Activated CD4-positive, alpha-beta T cell treated with anti-CD3 and anti-CD28 coated beads, Interleukin-2, amount 50 U/mL, for 16 hours (primary cell): ENCODE data around the gene RPTOR.

Experiments
- DNase-seq: peaks from one replicate; pipeline ENCODE4 v3.0.0-alpha.2; 2020

Gene RPTOR

DNA sequence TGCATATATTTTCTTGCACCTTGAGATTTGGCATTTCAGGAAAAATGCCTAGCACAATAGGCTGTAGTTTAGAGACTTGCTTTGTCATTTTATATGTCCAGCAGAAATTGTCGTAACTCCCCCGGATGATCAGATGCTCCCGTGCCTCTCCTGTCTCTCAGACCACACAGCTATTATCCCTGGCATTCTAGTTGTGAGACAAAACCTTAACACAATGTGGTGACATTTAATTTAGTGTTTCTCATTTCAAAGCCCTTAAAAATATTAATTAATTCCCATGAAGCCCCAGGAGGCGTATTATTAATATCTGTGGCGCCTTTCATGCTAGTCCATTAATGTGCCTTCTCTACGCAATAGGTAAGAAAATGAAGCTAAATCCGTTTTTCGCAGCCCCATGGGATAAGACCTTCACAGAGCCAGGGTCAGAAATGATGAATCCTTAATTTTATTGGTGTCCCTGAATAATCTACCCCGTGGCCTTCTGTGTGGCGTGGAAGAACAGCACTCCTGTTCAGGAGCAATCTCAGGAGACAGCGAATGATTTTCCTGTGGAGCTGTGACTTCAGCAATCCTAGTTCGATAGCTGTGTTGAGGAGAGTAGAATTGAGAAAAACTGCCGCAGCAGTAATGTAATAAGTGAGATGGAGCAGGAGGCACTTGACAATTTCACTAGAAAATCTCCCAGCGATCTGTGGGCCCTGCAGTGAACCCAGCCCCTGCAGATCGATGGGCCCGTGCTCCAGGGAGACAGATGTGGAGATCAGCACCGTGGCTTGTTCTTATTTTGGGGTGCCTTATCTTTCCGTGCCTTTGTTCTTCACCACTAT, 157.9 kb downstream of the RPTOR start:
- no peak for DNase-seq

DNA sequence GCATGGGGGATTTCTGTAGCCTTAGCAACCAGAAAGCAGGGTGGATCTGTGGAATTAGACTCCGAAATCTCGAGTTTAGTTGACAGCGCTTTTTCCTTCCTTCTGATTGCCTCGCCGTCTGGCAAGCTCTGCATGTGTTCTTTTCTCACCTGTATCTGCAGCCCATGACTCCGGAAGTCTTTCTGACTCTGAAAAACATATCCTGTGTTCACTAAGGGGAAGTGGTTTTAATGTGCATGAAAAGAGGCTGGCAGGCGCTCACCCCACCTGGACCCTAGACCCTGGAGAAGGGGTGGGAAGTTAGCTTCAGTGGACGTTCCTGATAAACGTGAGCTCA, 158.5 kb downstream of the RPTOR start:
- peak; percentile 60 for DNase-seq

DNA sequence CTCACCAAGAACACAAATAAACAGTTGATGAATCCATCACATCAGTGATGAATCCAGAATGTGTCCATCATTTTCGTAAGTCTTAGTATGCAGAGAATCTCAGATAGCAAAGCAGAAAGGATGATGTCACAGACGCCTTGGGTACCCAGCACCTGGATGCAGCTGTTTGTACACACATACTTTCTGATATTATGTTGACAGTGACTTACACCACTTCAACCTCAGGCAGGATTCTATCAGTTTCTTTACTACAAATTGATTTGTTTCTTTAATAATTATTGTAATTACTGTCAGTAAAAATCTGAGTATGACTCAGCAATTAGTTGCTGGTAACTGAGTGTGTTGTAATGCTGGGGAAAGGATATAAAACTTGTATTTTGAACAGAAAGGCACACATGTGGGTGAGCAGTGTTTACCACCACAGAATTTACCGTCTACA, 159.8 kb downstream of the RPTOR start:
- DNase-seq: peak; percentile 12

DNA sequence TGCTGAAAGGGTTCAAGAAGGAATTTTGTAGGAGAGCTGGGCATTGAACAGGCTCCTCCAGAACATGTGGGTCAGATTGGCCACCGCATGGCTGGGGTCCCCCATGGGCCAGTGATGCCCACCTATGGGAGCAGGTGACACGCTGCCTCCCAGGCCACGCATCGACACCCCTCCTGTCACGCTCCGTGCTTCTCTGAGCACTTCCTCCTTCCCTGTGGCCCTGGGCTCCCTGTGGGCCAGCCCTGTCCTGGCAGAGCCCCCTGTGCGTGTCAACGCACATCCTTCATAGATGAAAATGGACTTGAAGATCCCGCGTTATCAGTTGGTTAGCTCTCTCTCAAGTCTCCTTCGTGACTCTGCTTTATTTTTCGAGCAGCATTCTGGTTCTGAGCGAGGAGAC, 160.3 kb downstream of the RPTOR start:
- DNase-seq: no peak

DNA sequence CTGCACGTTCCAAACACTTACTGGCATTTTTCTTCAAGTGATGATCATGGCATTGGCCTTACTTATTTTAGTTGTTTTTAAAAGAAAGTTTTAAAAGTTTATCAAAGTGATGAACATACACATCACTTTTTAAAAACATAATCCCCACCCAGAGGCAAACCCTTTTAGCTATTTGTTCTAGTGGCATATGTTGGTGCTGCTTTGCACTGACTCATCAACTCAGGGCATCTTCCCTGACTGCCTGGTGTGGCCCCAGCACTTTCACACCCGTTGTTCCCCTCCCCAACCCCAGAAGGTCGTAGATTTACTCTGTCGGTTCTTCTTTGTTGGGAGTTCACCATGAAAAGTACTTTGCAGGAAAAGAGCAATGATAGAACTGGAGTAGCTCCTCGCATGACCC, 161.3 kb downstream of the RPTOR start:
- no peak for DNase-seq

DNA sequence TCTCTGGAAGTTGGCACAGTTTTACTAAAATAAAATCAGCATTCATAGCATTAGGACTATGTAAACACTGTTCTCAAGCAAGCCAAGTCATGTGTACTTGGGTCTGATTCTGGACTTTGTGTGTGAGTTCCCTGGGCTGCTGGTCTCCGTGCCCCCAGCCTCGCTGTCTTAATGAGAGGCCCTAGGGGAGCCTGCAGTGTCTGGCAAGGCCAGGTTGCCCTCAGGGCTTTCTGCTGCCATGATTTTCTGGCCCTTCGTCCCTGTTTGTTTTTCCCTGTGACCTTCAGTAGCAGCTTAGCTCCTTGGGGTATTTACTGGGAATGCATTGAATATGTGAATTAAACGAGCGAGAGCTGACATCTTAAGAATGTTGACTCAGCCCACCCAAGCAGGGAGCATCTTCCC, 161.8 kb downstream of the RPTOR start:
- no peak for DNase-seq

DNA sequence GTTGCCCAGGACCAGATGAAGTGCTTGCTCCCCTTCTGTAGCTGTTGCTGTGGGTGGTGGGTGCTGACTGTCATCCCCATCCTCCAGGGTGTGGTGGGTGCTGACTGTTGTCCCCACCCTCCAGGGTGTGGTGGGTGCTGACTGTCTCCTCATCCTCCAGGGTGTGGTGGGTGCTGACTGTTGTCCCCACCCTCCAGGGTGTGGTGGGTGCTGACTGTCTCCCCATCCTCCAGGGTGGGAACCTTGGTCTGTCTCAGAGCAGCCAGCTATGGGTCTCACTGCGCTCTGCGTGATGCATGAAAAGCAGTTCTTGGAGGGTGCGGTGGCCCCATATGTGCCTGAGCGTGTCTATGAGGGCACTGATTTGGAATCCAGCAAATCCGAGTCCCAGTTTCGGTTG, 163.8 kb downstream of the RPTOR start:
- no peak for DNase-seq

DNA sequence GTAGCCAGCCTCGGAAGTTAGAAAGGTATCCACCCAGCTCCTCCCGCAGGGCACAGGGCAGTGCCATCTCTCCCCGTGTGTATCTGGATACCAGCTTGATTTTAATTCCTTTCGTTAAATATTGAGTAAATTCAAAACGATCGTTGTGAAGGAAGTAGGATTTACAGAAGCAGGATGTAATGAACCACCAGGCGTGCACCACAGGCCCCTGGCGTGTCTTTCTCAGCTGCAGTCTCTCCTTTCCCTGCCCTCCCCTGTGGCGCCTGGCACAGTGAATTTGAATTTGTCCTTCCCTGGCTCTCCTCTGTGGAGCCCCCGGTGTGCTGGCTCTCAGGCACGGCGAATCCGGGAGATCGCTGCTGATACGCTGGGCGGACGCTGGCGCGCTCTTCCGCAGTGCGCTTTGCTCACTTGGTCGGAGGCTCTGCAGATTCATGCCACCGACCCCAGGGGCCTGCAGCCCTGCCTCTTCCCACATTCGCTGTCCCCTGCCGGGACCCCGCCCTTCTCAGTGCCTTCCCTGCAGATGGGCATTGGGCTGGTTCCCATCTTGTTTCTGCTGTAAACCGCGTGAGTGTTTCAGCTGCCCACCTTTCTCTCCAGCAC, 164.6 kb downstream of the RPTOR start:
- DNase-seq: no peak

DNA sequence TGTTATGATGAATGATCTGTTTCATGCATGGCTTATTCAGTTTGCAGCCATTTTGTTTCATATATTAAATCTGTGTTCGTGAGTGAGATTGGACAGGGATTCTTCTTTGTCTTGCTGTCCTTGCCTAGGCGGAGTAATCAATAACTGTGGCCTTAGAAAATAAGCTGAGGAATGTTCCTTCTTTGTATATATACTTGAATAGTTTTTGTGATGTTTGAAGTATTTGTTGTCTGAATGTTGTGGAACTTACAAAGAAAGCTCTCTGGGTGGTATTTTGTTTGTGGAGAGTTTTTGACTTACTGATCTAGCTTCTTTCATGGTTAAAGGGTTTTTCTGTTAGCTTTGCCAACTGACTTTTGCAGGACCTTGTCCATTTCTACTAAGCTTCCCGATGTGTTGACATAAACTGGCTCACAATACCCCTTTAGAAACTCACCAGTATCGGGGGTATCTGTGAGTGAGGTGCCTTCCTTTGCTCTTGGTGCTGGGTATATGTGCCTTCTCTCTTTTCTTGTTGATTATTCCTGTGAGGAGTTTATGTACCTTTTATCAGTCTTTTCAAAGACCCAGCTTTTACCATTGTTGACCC, 166.2 kb downstream of the RPTOR start:
- no peak for DNase-seq

DNA sequence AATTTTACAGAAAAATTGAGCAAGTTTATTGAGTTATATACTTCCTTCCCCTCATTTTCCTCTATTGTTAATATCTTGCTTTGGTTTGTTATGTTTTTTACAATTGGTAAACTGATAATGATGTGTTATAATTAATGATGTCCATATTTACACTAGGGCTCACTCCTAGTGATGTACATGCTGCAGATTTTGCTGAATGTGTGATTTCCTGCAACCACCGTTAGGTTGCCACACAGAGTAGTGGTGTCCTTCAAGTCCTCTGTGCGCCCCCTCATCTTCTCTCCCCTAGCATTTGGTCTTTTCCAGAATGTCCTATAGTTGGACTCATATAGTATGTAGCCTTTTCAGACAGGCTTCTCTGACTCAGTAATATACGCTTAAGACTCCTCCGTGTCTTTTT, 167.5 kb downstream of the RPTOR start:
- DNase-seq: no peak

DNA sequence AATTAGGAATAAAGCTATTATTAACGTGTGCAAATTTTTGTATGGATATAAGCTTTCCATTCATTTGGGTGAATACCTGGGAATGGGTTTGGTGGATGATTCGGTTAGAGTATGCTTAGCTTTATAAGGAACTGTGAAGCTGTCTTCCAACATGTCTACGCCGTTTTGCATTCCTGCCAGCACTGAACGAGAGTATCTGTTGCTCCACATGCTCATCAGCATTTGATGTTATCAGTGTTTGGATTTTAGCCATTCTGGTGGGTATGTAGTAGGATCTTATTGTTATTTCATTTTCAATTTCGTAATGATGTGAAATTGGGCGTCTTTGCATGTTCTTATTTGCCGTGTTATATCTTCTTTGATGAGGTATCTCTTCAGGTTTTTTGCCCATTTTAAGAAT, 168.0 kb downstream of the RPTOR start:
- no peak for DNase-seq

DNA sequence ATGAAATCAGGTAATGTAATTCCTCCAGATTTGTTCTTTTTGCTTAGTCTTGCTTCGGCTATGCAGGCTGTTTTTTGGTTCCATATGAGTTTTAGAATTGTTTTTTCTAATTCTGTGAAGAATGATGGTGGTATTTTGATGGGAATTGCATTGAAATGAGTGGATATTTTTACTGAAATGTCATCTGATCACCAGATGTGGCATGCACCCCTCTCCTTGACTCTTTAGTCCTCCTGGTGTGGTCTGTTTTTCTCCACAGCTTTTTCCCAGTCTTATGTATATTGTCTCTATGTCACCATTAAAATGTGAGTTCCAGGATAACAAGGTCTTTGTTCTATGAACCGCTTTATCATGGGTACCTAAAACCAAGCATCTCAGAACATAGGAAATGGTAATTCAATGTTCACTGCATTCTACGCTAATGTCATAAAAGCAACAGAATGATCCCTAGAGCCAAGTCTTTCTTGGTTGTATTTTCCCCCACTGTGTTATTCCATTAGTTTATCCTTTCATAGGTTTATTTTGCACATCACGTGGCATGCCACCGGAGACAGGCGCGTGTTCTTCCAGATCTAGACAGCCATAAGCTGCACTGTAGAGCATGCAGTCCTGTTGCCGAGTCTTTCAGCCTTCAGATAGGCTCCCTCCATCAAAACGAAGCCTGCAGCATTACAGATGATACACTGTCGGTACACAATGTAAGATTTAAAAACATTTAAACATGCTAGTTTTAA, 172.5 kb downstream of the RPTOR start:
- no peak for DNase-seq

DNA sequence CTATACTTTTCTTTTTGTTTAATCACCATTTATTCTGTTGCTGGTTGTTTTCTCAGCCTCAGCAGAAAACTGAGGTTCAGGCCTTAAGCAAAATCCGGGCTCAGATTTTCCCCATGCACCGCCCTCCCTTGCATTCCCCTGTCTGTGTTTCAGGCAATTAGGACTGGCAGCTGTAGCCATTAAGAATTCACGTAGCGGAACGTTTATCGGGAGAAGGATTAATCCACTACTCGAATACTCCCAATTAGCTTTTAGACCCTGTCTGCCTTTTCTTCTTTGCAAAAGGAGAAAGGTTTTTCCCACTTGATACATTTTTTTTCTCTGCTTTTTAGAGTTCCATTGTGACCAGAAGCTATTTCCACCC, 173.1 kb downstream of the RPTOR start:
- DNase-seq: no peak

DNA sequence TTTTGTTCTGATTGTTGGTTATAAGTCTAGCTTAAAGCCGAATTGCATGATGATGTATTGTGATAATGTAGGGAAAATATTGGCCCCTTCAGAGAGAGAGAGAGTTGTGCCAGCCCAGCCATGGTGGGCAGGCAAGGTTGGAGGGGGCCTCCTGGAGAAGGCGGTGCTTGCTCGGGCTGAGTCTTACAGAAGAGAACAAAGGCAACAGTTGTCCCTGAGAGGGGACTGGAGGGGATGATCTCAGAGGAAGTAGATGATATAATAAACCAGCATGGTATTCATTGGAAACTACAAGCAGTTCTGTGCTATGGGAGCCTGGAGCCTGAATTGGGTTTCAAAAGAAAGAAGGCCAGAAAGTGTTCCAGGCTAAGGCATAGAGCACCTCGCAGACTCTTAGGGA, 173.8 kb downstream of the RPTOR start:
- DNase-seq: no peak

DNA sequence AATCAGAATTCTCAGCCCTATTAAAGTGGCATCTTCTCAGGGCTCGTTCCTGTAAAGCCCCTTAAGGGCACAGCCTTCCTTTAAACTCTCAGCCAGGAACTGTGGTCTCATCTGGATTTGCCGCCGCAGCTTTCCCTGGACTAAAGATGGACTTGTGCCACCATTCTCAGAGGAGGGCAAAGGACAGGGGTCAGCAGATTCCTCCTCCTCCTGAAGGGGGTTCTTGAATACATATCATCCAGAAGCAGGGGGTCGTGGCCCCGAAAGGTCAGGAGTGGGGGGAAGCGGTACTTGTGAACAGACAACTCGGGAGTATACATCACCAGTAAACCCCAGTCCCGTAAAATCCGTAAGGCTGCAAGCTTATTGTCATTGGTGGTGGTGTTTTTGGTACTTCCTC, 174.8 kb downstream of the RPTOR start:
- DNase-seq: no peak

DNA sequence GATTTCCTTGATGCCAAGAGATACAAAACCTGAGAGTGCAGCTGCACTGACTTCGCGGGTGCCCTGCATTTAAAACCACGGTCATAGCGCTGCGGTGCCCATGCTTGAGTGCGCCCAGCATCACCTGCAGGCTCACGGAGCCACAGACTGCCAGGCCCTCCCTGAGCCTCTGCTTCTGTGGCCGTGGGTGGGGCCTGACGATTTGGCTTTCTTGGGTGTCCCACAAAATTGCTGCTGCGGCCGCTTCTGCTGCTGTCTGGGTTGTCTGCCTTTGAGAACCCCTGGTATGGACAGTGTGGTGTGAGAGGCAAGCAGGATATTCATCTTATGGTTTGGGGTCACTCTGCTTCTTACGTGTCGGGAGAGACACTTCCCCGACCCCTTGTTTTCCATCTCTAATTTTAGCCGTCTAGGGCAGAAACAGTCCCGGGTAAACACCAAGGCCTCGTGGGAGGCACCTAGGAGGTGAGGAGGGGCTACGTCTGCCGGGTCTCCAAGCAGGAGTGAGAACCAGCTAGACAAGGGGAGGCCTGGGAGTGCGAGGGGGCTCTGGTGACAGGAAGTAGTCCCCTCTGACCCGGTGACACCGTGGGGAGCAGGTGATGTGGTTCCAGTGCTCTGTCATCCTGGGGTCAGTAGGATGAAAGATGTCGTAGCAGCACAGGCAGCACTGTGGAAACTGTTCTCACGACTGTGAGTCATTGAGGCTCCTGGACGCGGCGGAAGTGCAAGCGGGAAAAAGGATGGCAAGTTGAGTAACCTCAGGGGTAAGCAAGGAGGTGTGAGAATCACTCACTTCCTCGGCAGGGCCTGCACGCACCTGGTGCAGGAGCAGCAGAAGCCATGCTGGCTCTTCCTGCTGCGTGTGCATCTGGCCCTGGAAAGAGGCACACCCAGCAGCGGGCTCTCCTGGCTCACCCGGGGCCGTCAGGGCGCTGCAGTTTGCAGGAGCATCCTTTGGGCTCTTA, 176.3 kb downstream of the RPTOR start:
- DNase-seq: peak; percentile 89

DNA sequence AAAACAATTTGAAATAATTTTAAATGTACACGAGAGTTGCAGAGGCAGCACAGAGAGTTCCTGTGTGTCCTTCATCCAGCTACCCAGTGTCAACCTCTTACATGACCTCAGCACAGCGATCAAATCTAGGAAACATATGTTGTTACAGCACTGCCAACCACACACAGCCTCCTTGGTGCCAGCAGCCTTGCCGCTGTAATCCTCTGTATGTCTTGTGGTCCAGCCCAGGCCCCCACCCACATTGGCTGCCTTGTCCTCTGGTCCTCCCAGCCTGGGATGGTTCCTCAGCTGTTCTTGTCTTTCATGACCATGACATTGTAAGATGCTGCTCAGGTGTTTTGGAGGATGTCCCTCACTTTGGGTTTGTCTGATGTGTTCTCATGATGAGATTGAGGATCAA, 178.0 kb downstream of the RPTOR start:
- DNase-seq: no peak

DNA sequence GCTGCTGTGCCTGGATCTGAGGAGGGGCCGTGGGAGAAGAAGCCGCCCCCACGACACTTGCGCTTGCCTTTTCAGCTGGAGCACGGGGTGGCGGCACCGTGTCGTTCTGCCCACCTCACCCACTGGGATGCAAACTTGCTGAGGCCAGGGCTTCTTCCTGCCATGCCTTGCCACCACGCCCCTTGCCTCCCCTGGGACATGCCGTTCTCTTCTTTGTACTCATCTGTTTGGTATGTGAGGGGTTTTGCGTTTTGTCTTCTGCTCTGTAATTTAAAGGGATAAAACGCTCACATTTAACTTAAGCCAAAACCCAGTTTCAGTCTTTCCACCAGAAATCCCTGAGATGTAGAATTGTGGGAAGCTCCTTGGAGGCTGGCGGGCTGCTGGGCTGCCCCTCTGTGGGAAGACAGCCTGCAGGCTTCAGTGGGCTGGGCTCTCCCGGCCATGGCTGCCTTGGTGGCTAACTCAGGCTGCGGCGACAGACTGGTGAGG, 180.2 kb downstream of the RPTOR start:
- DNase-seq: no peak

DNA sequence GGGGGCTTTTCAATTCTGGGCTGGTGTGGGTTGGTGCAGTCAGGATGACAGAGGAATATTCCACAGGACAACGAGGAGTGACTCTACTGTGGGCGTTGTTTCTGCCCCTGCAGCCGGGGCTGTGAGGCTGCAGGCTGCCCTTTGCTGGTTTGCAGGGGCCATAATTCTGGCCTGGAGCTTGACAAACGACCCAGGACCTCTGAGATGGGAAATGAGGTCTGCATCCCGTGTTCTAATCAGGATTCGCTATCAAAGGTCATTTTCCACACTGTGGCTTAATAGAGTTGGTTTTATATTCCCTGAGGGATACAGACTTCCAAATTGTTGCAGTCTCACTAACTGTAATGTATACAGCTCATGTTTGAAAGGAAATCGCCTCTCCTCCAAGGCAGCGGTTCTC, 180.9 kb downstream of the RPTOR start:
- no peak for DNase-seq

DNA sequence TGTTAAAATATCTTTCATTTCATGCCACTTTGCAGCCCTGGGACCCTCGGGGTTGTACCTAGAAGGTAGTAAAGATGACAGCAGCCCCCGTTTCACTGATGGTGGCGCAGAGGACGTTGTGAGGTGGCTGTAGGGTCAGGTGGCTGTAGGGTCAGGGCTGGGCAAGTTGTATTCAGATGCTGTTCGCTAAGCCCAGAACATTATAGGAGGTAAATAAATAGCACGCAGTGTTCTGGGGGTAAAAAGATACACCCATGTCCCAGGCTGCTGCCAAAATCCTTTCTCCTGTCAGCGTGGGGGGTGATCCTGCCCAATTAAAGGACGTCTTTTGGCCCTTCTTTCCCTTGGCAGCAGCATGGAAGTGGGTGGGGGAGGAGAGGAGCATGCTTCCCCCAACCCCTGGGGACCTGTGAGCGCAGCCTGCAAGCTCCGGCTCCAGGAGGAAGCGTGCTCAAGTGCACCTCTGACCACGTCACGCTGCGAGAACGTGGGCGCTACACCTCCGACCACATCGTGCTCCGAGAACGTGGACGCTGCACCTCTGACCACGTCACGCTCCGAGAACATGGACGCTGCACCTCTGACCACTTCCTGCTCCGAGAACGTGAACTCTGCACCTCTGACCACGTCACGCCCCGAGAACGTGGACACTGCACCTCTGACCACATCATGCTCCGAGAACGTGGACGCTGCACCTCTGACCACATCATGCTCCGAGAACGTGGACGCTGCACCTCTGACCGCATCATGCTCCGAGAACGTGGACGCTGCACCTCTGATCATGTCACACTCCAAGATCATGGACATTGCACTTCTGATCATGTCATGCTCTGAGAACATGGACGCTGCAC, 182.1 kb downstream of the RPTOR start:
- DNase-seq: no peak

DNA sequence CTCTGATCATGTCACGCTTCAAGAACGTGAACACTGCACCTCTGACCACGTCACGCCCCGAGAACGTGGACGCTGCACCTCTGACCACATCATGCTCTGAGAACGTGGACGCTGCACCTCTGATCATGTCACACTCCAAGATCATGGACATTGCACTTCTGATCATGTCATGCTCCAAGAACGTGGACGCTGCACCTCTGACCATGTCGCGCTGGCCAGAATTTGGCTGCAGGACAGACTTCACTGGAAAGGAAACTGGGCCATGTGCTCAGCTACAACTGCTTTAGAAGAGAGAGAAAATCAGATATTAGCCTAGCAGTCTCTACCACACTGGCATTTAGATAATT, 182.7 kb downstream of the RPTOR start:
- DNase-seq: no peak

DNA sequence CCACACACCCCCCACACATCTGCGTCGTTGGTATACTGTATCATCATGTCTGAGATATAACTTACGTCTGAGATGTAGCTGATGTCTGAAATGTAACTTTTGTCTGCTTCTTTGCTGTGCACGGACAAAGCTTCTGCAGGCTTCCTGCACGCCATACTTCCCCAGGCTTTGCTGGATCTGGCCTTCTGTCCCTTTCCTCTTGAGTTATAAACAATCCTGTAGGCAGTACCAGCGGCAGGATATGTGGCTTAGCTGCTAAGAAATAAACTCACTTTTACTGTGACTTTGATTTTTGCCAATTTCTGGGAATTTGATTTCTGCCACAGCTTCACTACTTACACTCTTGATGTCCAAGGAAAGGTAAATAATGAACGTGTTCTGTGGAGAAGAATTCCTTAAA, 184.4 kb downstream of the RPTOR start:
- no peak for DNase-seq
